ENCODE measurements around the gene NDUFB5. TPM values are rescaled to one million over a fixed set of nuclear protein-coding genes. Genes with fewer than 3 reads are reported as not detected.

The NDUFB5 gene
- total and polyA plus RNA-seq, 2 donors (not counting 1 experiment from before 2014, with no cell fraction given), result 16.1 to 52.9 TPM

GRCh38 chr3:179613807-179614206 is 9.2 kb downstream of the NDUFB5 start:
- no peak for DNase-seq
- no peaks in the 10 kb centered on the region for H3K27me3 Mint-ChIP-seq
- intact Hi-C loops (cut with micrococcal nuclease), result no loop called here
- Histone ChIP-seq H3K27me3 (replicated peaks in 1 of 4; ENCODE audit: control extremely low read depth in 1 of 4, control insufficient read depth in 3 of 4, insufficient read depth in 4 of 4, low read length in 3 of 4) (no peaks in the 10 kb centered on the region), H3K27ac (ENCODE audit: low read length in 2 of 2) (no peak overlapping the region), H2AFZ (ENCODE audit: insufficient read depth, low read depth, low read length, poor library complexity, severe bottlenecking) (no peak overlapping the region), H4K20me1 (ENCODE audit: control insufficient read depth, insufficient read depth, low read length, poor library complexity, severe bottlenecking) (no peaks in the 10 kb centered on the region), H3K4me3 (ENCODE audit: control extremely low read depth in 1 of 5, extremely low read depth in 1 of 5, insufficient read depth in 1 of 5, low read depth in 2 of 5, low read length in 4 of 5) (no peak overlapping the region), H3K9ac (ENCODE audit: low read length) (no peak overlapping the region), H3K36me3 (replicated peaks in 1 of 2; ENCODE audit: control extremely low read depth in 1 of 2, control insufficient read depth in 1 of 2, extremely low read depth in 1 of 2, insufficient read depth in 2 of 2, low read length in 1 of 2) (peaks cover 3 to 10% of the 10 kb centered on the region in 2 experiments), H3K4me2 (replicated peaks; ENCODE audit: low read depth, low read length, poor library complexity, severe bottlenecking) (no peak overlapping the region), H3K9me3 (ENCODE audit: control extremely low read depth in 1 of 3, control insufficient read depth in 2 of 3, insufficient read depth in 1 of 3, low read length in 2 of 3) (no peaks in the 10 kb centered on the region), H3K4me1 (ENCODE audit: control insufficient read depth in 2 of 2, insufficient read depth in 2 of 2, low read length in 2 of 2) (peaks cover 7 to 8% of the 10 kb centered on the region in 2 donors), H3K79me2 (ENCODE audit: control insufficient read depth, insufficient read depth, low read length) (peaks cover 49% of the 10 kb centered on the region)
- ATAC-seq (ENCODE audit: low read depth), result no peak
- H3K4me3 Mint-ChIP-seq, result no peak overlapping the region
- H3K9me3 Mint-ChIP-seq (ENCODE audit: insufficient read depth), result no peaks in the 10 kb centered on the region
- peaks cover 17% of the 10 kb centered on the region for H3K4me1 Mint-ChIP-seq
- POLR2A ChIA-PET, result no interaction called here
- no CpG with 5 or more reads among the region's 2 CpGs for WGBS (ENCODE audit: insufficient coverage)
- TF ChIP-seq EZH2 (IDR thresholded peaks at IDR 0.05; ENCODE audit: borderline replicate concordance, insufficient read depth, low read depth, low read length, poor library complexity, severe bottlenecking), result no peak
- no peak for TF ChIP-seq CTCF (IDR thresholded peaks at IDR 0.05)
- CTCF ChIA-PET, result no interaction called here
- H3K27ac Mint-ChIP-seq, result no peak overlapping the region

GRCh38 chr3:179615458-179616173 is 11.0 kb downstream of the NDUFB5 start:
- no peak for DNase-seq
- H3K27ac Mint-ChIP-seq, result no peak overlapping the region
- CTCF ChIA-PET, result no interaction called here
- no peaks in the 10 kb centered on the region for H3K9me3 Mint-ChIP-seq (ENCODE audit: insufficient read depth)
- Histone ChIP-seq H3K9me3 (ENCODE audit: control extremely low read depth in 1 of 3, control insufficient read depth in 2 of 3, insufficient read depth in 1 of 3, low read length in 2 of 3) (no peaks in the 10 kb centered on the region), H3K36me3 (replicated peaks in 1 of 2; ENCODE audit: control extremely low read depth in 1 of 2, control insufficient read depth in 1 of 2, extremely low read depth in 1 of 2, insufficient read depth in 2 of 2, low read length in 1 of 2) (peaks cover 3 to 15% of the 10 kb centered on the region in 2 experiments), H3K79me2 (ENCODE audit: control insufficient read depth, insufficient read depth, low read length) (peaks cover 32% of the 10 kb centered on the region), H3K4me2 (replicated peaks; ENCODE audit: low read depth, low read length, poor library complexity, severe bottlenecking) (no peak overlapping the region), H3K27ac (ENCODE audit: low read length in 2 of 2) (no peak overlapping the region), H3K4me1 (ENCODE audit: control insufficient read depth in 2 of 2, insufficient read depth in 2 of 2, low read length in 2 of 2) (no peaks in the 10 kb centered on the region), H4K20me1 (ENCODE audit: control insufficient read depth, insufficient read depth, low read length, poor library complexity, severe bottlenecking) (no peaks in the 10 kb centered on the region), H3K9ac (ENCODE audit: low read length) (no peak overlapping the region), H2AFZ (ENCODE audit: insufficient read depth, low read depth, low read length, poor library complexity, severe bottlenecking) (no peak overlapping the region), H3K4me3 (ENCODE audit: control extremely low read depth in 1 of 5, extremely low read depth in 1 of 5, insufficient read depth in 1 of 5, low read depth in 2 of 5, low read length in 4 of 5) (no peak overlapping the region), H3K27me3 (replicated peaks in 1 of 4; ENCODE audit: control extremely low read depth in 1 of 4, control insufficient read depth in 3 of 4, insufficient read depth in 4 of 4, low read length in 3 of 4) (no peaks in the 10 kb centered on the region)
- TF ChIP-seq CTCF (IDR thresholded peaks at IDR 0.05), result no peak
- no peak for TF ChIP-seq EZH2 (IDR thresholded peaks at IDR 0.05; ENCODE audit: borderline replicate concordance, insufficient read depth, low read depth, low read length, poor library complexity, severe bottlenecking)
- POLR2A ChIA-PET, result no interaction called here
- H3K4me3 Mint-ChIP-seq, result no peak overlapping the region
- ATAC-seq (ENCODE audit: low read depth), result no peak
- H3K27me3 Mint-ChIP-seq, result no peaks in the 10 kb centered on the region
- peaks cover 6% of the 10 kb centered on the region for H3K4me1 Mint-ChIP-seq
- intact Hi-C loops (cut with micrococcal nuclease), result no loop called here
- 100% methylated on average over 1 of the region's 4 CpGs for WGBS (ENCODE audit: insufficient coverage)
